ENCODE measurements around the gene CREB5.

- TF ChIP-seq POLR2A (IDR thresholded peaks at IDR 0.05; ENCODE audit: low read depth, low read length) (no peak), TAF1 (IDR thresholded peaks at IDR 0.05; ENCODE audit: borderline replicate concordance, low read depth, low read length) (no peak)
Observed at GRCh38 chr7:28434510-28434909, 22.2 kb downstream of the CREB5 start.

Measured in GM12892 (cell line).